Right renal cortex interstitium (tissue), 3 donors: Measurements from ENCODE around the gene SDHC. TPM values are rescaled to one million over a fixed set of nuclear protein-coding genes. Genes with fewer than 3 reads are reported as not detected.
"Not testable (repeated sequence)": the region's sequence is repeated elsewhere in the genome, so short reads cannot be mapped to it uniquely, and the experiment has no call there.

ENCODE experiments used
- DNase-seq, 3 donors: peaks; one replicate each; pipeline ENCODE4 v3.0.0-alpha.2; 2013; ENCODE audit warnings: low read depth in 3 of 3, low spot score in 2 of 3
- polyA plus RNA-seq, 3 donors: library from polyadenylated mRNA; unstranded; fragments of 120-200 nt; gene quantifications; one replicate each; pipeline ENCODE4 v1.2.1, GENCODE V29; 2013; ENCODE audit not compliant: insufficient read length in 3 of 3

SDHC gene
- polyA plus RNA-seq, 3 donors, result 283 to 300 (median 290) TPM

DNA sequence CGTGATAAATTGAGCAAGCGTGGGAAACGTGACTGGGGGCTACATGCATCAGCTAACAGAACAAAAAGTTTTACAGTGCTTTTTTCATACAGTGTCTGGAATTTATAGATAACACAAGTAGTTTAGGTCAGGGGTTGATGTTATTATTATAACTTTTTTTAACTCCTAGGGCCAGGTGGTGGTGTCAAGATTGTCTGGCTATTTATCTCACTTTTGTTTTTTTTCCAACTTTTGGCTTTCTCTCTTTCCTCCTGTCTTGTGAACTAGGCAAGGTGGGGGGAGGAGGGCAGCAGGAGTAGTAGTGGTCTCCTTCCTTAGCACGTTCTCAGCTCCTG lies 96.4 kb downstream of the SDHC start:
- DNase-seq, result not testable (repeated sequence)

Other genes starting within 250 kb of the SDHC start
- gene ARHGAP30, start 244.5 kb upstream of the SDHC start, polyA plus RNA-seq, result 1 to 10 TPM; 1.9 to 2.2 (median 2.0) TPM
- gene NECTIN4, start 224.8 kb upstream of the SDHC start, polyA plus RNA-seq, result 1 to 10 TPM; 1.4 to 3.9 (median 3.5) TPM
- gene KLHDC9, start 216.0 kb upstream of the SDHC start, polyA plus RNA-seq, result 10 to 100 TPM; 16.4 to 18.7 (median 17.6) TPM
- gene PFDN2, start 196.3 kb upstream of the SDHC start, polyA plus RNA-seq, result 10 to 100 TPM; 79.7 to 87.7 (median 84.3) TPM
- 10 to 100 TPM; 49.0 to 52.7 (median 51.3) TPM for gene NIT1, start 196.3 kb upstream of the SDHC start, polyA plus RNA-seq
- gene DEDD, start 181.7 kb upstream of the SDHC start, polyA plus RNA-seq, result 10 to 100 TPM; 41.5 to 46.0 (median 43.2) TPM
- gene UFC1, start 160.4 kb upstream of the SDHC start, polyA plus RNA-seq, result 100 to 1,000 TPM; 173 to 177 (median 174) TPM
- 10 to 100 TPM; 43.4 to 48.1 (median 47.9) TPM for gene USP21, start 154.9 kb upstream of the SDHC start, polyA plus RNA-seq
- 10 to 100 TPM; 31.9 to 38.8 (median 35.0) TPM for gene PPOX, start 148.0 kb upstream of the SDHC start, polyA plus RNA-seq
- gene B4GALT3, start 136.9 kb upstream of the SDHC start, polyA plus RNA-seq, result 10 to 100 TPM; 31.5 to 37.3 (median 34.1) TPM
- 1 to 10 TPM in 2 of 3 donors, under 1 TPM in 1; 0.83 to 1.1 (median 1.1) TPM for gene ADAMTS4, start 115.3 kb upstream of the SDHC start, polyA plus RNA-seq
- gene NDUFS2, start 112.0 kb upstream of the SDHC start, polyA plus RNA-seq, result 100 to 1,000 TPM; 206 to 223 (median 214) TPM
- gene FCER1G, start 99.1 kb upstream of the SDHC start, polyA plus RNA-seq, result 10 to 100 TPM; 13.8 to 15.6 (median 14.4) TPM
- 1 to 10 TPM in 2 of 3 donors, not detected in 1; 2.0 to 4.4 TPM for gene APOA2, start 90.8 kb upstream of the SDHC start, polyA plus RNA-seq
- gene TOMM40L, start 88.3 kb upstream of the SDHC start, polyA plus RNA-seq, result 10 to 100 TPM; 15.9 to 16.7 (median 16.4) TPM
- gene NR1I3, start 76.2 kb upstream of the SDHC start, polyA plus RNA-seq, result 1 to 10 TPM; 1.5 to 4.7 (median 4.1) TPM
- 1 to 10 TPM in 1 of 3 donors, under 1 TPM in 2; 0.86 to 1.4 (median 0.96) TPM for gene PCP4L1, start 55.6 kb upstream of the SDHC start, polyA plus RNA-seq
- gene MPZ, start 4.4 kb upstream of the SDHC start, polyA plus RNA-seq, result 1 to 10 TPM; 3.0 to 3.6 (median 3.1) TPM
- gene CFAP126, start 53.5 kb downstream of the SDHC start, polyA plus RNA-seq, result 10 to 100 TPM; 13.6 to 17.6 (median 15.8) TPM
- 1 to 10 TPM; 4.2 to 5.2 (median 4.8) TPM for gene FCGR2A, start 191.1 kb downstream of the SDHC start, polyA plus RNA-seq
- under 1 TPM; 0.28 to 0.46 (median 0.40) TPM for gene HSPA6, start 210.2 kb downstream of the SDHC start, polyA plus RNA-seq
- gene FCGR3A, start 235.4 kb downstream of the SDHC start, polyA plus RNA-seq, result 1 to 10 TPM; 1.8 to 1.9 (median 1.9) TPM